ENCODE data around the gene CFL1.
A peak's percentile ranks its signal among the peaks of the same experiment; 100 is the strongest.
"Not testable (repeated sequence)": the region's sequence is repeated elsewhere in the genome, so short reads cannot be mapped to it uniquely, and the experiment has no call there.

Gene CFL1

DNA sequence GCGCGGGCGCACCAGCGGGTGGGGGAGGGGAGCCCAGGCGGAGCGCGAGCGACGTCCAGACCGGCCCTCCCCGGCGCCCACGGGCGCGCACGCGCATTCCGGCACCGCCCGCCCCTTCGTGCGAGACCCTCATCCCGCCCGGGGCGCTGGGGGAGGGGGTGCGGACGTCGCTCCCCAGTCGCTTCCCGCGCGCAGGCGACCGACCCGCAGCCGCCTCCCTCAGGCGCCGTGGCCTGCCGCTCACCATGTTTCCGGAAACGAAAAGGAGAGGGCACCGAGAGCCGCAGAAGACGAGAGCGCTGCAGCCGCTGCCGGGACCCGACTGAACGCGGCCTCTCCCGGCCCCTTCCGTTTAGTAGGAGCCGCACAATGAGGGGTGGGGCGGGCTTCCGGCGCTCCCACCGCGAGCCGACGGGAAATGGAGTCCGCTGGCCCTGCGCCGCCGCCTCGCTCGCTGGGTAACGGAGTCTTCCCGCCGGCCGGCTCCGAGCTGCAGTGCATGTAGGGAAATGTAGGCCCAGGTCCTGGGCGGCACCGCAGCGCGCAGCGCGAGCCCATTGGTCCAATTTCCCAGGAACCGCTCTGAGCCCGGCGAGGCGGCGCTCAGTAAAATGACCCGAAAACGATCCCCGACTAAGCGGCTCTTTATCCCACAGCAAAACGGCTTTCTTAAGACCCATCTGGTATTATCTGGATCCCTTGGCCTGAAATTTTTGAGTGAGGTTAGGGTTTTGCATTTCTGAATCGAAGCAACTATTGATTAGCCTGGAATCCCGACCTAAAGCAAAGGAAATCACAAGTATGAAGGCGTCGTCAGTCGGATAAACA, at the start of gene CFL1:
TSS of gene CFL1 (minus strand) at position 328 of the 828 bp plus-strand sequence. CDS start at position 247, 81 bp downstream.
- peak; percentile 96 for FAIRE-seq

- FAIRE-seq = no peak
Observed at GRCh38 chr11:65906602-65907001, 48.6 kb upstream of the CFL1 start.

GRCh38 chr11:65903715-65904114, 45.7 kb upstream of the CFL1 start:
- no peak for FAIRE-seq

- FAIRE-seq = no peak
Observed at GRCh38 chr11:65903068-65903481, 45.1 kb upstream of the CFL1 start.

DNA sequence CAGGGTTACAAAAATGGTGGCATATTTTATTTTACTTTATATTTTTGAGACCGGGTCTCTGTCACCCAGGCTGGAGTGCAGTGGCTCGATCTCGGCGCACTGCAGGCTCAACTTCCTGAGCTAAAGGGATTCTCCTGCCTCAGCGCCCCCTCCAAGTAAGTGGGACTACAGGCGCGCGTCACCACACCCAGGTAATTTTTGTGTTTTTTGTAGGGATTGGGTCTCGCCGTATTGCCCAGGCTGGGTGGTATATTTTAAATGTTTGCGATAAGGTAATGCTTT, 42.9 kb upstream of the CFL1 start:
- FAIRE-seq = no peak

DNA sequence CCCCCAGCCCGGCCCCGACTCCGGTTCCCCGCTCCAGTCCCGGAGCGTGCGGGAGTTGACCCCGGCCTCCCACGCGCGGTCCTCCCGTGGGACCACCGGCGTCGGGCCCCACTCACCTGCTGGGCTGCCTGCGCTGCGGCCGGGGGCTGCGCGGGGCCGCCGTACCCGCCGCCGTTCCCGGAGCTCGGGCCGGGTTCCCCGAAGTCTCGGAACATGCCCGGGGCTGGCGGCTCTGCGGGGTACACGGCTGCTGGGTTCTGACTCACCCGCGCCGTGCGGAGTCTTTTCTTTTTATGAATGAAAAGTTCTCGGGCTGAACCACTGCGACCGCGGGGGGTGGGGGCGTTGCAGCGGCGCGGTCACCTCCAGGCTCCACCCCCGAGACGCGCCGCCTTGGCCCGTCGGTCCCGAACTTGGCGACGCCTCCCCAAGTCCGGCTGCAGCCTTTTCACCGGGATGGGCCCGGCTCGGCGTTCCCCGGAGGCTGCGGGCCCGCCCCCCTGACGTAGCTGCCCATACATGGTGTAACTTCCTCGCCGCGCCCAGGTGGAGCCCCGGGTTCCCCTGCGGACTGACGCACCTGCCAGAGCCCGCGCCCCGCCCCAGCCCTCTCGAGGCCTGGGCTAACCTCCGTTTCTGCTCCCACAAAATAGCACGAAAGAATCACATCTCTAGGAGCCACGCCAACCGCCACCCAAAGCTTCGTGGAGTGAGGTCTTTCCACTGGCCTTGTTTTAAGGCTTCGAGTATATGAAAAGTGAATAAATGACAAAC, 42.3 kb upstream of the CFL1 start, which contains the start of gene FOSL1:
TSS of gene FOSL1 (minus strand) at position 264 of the 774 bp plus-strand sequence. CDS start at position 215, 49 bp downstream.
- peak; percentile 92 for FAIRE-seq

- no peak for FAIRE-seq
Observed at GRCh38 chr11:65899356-65900124, 41.6 kb upstream of the CFL1 start.

GRCh38 chr11:65898656-65899355, 40.8 kb upstream of the CFL1 start:
- FAIRE-seq = no peak

DNA sequence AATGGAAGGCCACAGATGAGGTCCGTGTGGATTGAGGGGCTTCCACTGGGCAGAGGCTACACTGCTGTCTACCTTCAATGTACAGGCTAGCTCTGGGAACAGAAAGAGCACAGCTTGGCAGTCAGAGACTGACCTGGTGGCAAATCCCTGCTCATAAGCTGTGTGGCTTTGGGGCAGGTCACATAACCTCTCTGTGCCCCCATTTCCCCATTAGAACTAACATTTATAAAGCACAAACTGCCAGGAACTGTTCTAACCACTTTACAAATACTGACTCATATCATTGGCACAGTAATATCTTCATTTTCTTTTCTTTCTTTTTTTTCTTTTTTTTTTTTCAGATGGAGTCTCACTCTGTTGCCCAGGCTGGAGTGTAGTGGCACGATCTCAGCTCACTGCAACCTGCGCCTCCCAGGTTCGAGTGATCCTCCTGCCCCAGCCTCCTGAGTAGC, 39.1 kb upstream of the CFL1 start:
- FAIRE-seq = no peak

- FAIRE-seq = no peak
Observed at GRCh38 chr11:65896034-65896999, 38.3 kb upstream of the CFL1 start.

GRCh38 chr11:65895482-65895981, 37.6 kb upstream of the CFL1 start:
- no peak for FAIRE-seq

GRCh38 chr11:65894034-65894591, 36.1 kb upstream of the CFL1 start:
- FAIRE-seq = no peak

- FAIRE-seq = no peak
Observed at GRCh38 chr11:65892661-65893317, 34.8 kb upstream of the CFL1 start.

- not testable (repeated sequence) for FAIRE-seq
Observed at GRCh38 chr11:65892137-65892540, 34.2 kb upstream of the CFL1 start.

DNA sequence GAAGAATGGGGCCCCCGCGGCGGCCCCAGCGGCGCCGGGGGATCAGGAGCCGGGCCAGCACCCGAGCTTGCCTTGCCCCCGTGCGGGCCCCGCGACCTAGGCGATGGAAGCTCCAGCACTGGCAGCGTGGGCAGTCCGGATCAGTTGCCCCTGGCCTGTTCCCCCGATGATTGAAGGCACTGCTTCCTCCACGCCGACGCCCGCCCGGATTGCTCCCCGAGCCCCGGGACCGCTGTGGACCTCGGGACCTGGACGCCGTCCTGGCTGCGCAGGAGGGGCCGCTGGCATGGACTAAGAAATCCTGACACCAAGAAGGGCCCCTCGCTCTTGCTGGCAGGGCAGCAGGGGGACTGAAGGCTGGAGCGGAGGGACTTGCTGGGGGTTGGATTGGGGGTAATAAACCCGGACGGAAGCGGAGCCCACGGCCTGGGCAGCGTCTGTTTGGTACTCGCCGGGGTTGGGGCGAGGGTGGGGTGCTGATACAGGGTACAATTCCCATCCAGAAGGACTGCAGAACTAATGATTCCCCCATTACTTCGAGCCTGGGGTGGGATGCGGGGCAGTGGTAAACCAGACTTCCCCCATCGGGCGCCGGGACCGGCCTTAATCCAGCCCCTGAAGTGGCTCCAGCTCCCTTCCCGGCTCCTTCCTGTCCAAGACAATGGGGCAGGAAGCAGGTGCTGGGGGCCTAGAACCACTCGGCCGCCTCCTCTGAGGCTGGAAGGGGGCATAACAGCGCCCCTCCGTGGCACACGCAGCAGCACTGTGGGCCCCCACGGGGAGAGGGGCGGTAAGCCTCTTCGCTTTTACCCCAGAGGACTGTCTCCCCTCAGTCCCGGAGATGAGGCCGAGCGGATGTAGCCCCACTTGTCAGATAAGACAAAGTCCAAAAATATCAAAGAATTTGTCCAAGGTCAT, 33.5 kb upstream of the CFL1 start:
- no peak for FAIRE-seq

DNA sequence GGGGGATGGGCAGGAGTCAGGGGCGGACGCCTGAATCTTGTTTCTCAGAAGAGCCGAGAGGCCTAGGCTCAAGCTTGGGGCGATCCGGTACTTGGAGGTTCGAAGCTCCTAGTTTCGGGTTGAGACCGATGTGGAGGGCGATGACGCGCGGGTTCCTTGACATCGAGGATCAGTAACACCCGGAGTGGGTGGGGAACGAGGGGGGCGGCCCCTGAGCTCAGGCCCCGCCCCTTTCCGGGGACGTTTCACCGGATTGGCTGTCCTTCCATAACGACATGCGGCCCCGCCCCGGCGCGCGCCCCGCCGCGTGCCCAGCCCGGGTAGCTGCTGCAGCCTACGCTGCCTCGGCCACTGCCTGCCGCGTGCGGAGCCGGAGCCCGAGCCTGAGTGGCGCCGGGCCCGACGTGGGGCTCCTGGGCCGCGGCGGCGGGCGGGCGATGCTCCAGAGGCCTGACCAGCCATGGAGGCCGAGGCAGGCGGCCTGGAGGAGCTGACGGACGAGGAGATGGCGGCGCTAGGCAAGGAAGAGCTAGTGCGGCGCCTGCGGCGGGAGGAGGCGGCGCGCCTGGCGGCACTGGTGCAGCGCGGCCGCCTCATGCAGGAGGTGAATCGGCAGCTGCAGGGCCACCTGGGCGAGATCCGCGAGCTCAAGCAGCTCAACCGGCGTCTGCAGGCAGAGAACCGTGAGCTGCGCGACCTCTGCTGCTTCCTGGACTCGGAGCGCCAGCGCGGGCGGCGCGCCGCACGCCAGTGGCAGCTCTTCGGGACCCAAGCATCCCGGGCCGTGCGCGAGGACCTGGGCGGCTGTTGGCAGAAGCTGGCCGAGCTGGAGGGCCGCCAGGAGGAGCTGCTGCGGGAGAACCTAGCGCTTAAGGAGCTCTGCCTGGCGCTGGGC, 32.6 kb upstream of the CFL1 start, which contains the start of gene CCDC85B:
TSS of gene CCDC85B (plus strand) at position 350 of the 895 bp plus-strand sequence. CDS start at position 461, 111 bp downstream.
- no peak for FAIRE-seq

DNA sequence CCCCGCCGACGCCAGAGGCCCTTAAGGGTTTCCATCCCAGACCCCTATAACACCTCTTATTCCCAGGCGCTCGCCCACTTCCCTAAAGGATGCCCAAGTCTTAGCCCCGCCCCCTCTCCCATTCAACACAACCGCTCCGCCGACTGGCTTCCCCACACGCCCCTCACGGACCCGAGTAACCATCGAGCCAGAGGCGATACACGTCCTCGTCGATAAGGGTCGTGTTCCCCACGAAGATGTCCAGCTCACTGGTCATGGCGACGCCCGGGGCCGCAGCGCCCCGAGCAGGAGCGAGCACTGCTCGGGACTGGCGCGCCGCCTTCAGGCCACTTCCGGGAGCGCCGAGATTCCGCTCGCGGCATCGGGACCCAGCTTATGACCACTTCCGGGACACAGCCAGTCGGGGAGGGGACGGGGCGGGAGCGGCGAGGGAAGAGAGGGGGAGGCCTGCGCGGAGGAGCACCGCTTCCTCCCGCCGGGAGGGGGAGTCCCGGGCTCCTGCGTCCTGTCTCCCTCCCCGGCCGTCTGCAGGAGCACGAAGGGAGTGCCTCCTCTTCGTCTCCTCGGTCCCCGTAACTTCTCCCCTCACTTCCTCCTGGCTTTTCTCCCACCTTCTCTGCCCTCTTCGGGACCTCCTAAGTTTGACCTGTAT, 30.3 kb upstream of the CFL1 start, which contains the start of gene FIBP:
TSS of gene FIBP (minus strand) at position 309 of the 652 bp plus-strand sequence. CDS start at position 256, 53 bp downstream.
- FAIRE-seq = peak; percentile 63

Measured in G401.6 (cell line).